K562 (cell line): ENCODE results near the gene BAZ2A. TPM values are rescaled to one million over a fixed set of nuclear protein-coding genes. Genes with fewer than 3 reads are reported as not detected.
A peak's percentile ranks its signal among the peaks of the same experiment; 100 is the strongest.

ENCODE experiments used
- BACH1 ChIP-seq: fragments of 200-800 bp; sonication (Bioruptor generic); IDR thresholded peaks from 2 replicates; pipeline ENCODE4 v1.6.1; 2016; ENCODE audit warnings: missing genetic modification characterization, missing compliant biosample characterization
- CEBPZ ChIP-seq: fragments of 150-350 bp; IDR thresholded peaks from 2 replicates; pipeline ENCODE4 v1.6.1; 2014; ENCODE audit warnings: low read depth, mild to moderate bottlenecking, low read length, borderline replicate concordance
- E2F5 ChIP-seq: sonication (generic); formaldehyde crosslinking; IDR thresholded peaks from 2 replicates; pipeline ENCODE4 v1.8.0; 2022; ENCODE audit warnings: mild to moderate bottlenecking, missing genetic modification reagents
- ESRRA ChIP-seq: fragments of 450-650 bp; IDR thresholded peaks from 2 replicates; pipeline ENCODE4 v1.6.1; 2014; ENCODE audit warnings: low read depth, mild to moderate bottlenecking, moderate library complexity, borderline replicate concordance
- NFIC ChIP-seq: fragments of 450-650 bp; IDR thresholded peaks from 2 replicates; pipeline ENCODE4 v1.6.1; 2017; ENCODE audit warnings: mild to moderate bottlenecking, inconsistent platforms
- NR4A1 ChIP-seq, 2 experiments: fragments of 250-450 bp in 1 of 2; fragments of 450-650 bp in 1 of 2; sonication (Bioruptor Pico) in 1 of 2; IDR thresholded peaks; 2 replicates each; pipeline versions ENCODE4 v1.4.0 to v1.6.1; 2016 to 2020; ENCODE audit warnings: mild to moderate bottlenecking in 2 of 2, missing compliant biosample characterization in 1 of 2, missing genetic modification characterization in 1 of 2, moderate library complexity in 1 of 2
- SMAD4 ChIP-seq: fragments of 250-450 bp; sonication (Bioruptor Pico); conservative IDR thresholded peaks from 2 replicates; pipeline ENCODE4 v1.8.0; 2021; ENCODE audit warnings: inconsistent platforms, mild to moderate bottlenecking, moderate library complexity
- TFAM ChIP-seq: fragments of 250-450 bp; sonication (Bioruptor Pico); conservative IDR thresholded peaks from 2 replicates; pipeline ENCODE4 v1.5.0; 2021; ENCODE audit warnings: mild to moderate bottlenecking, moderate library complexity
- U2AF1 ChIP-seq: fragments of 200-400 bp; formaldehyde crosslinking; optimal IDR thresholded peaks from 2 replicates; pipeline ENCODE3; 2017; ENCODE audit warnings: mild to moderate bottlenecking, low read depth, low read length, moderate library complexity
- ZC3H8 ChIP-seq: fragments of 450-650 bp; IDR thresholded peaks from 2 replicates; pipeline ENCODE4 v1.6.1; 2017
- ZNF589 ChIP-seq: fragments of 200-800 bp; sonication (Bioruptor generic); IDR thresholded peaks from 2 replicates; pipeline ENCODE4 v1.6.1; 2016; ENCODE audit warnings: low read depth, missing genetic modification characterization, missing compliant biosample characterization
- polyA plus RNA-seq, 8 experiments: library from polyadenylated mRNA; depleted of rRNA in 4 of 8; stranded (reverse) in 5 of 8; unstranded in 3 of 8; fragments of >200 nt; fragmentation: Nextera tagmentation in 2 of 8; fragmentation: Illumina TruSeq in 1 of 8; extraction: Ambion mirVana in 2 of 8; extraction: Trizol in 1 of 8; gene quantifications; 2 replicates each; pipeline versions ENCODE4 v1.2.1 to v1.2.3, GENCODE V29; 2011 to 2014; ENCODE audit warnings: inconsistent platforms in 1 of 8, missing spikeins in 1 of 8
- total RNA-seq, 7 experiments: library from RNA; depleted of rRNA in 6 of 7; stranded (reverse); fragments of >200 nt in 6 of 7; fragmentation: Illumina TruSeq in 2 of 7; extraction: Trizol in 2 of 7; gene quantifications; 2 replicates each; pipeline versions ENCODE4 v1.2.1 to v1.2.3, GENCODE V29; 2011 to 2021; ENCODE audit warnings: low replicate concordance in 1 of 7

Gene BAZ2A
- total and polyA plus RNA-seq, 9 of the 15 experiments (the other 6 are each of a cell fraction or from before 2014, with no cell fraction given): 4.5 to 86.4 (median 26.2) TPM

- TF ChIP-seq CEBPZ (no peak), NFIC (peak; percentile 100), E2F5 (no peak), ZC3H8 (no peak), BACH1 (tag) (peak; percentile 53; the same call in 1 of the 2 replicates), ESRRA (peak; percentile 55; the same call in 1 of the 2 replicates), NR4A1 (CRISPR knock-in tag; IDR thresholded peaks at IDR 0.05) (no peak), NR4A1 (tag; IDR thresholded peaks at IDR 0.05) (no peak), ZNF589 (CRISPR knock-in tag) (no peak), U2AF1 (no peak), SMAD4 (CRISPR knock-in tag) (no peak), TFAM (CRISPR knock-in tag) (no peak)
These were observed 6.8 kb upstream of the BAZ2A start (continued) for GRCh38 chr12:56636675-56637540.
